H1 (cell line): ENCODE results near the gene TPP1. TPM values are rescaled to one million over a fixed set of nuclear protein-coding genes. Genes with fewer than 3 reads are reported as not detected.

Experiments used
- GTF2F1 ChIP-seq: IDR thresholded peaks from 2 replicates; pipeline ENCODE4 v1.6.1; 2012; ENCODE audit warnings: low read depth, low read length, improper control_type of control experiment, borderline replicate concordance
- HDAC6 ChIP-seq: IDR thresholded peaks from one replicate; pipeline ENCODE4 v1.7.1; 2012; ENCODE audit warnings: low read depth, mild to moderate bottlenecking, inconsistent platforms, low read length, moderate library complexity
- TCF12 ChIP-seq: IDR thresholded peaks from 2 replicates; pipeline ENCODE4 v1.6.1; 2011; ENCODE audit warnings: low read depth, mild to moderate bottlenecking, low read length
- polyA plus RNA-seq, 7 experiments: library from polyadenylated mRNA; depleted of rRNA in 3 of 7; stranded (reverse) in 5 of 7; unstranded in 2 of 7; fragments of >200 nt in 5 of 7; fragments of 200-250 nt in 2 of 7; gene quantifications; 1 replicate in 5 of 7; 2 replicates in 1 of 7; 4 replicates in 1 of 7; pipeline versions ENCODE4 v1.2.1 to v1.2.3, GENCODE V29; 2011 to 2013; ENCODE audit warnings: missing spikeins in 2 of 7, mixed read lengths in 2 of 7
- total RNA-seq: library from RNA; stranded (reverse); fragmentation: NEBNext Ultra II Directional; extraction: Animal tissue kit (Norgen Biotek cat#: 25700); gene quantifications from 2 replicates; pipeline ENCODE4 v1.2.1, GENCODE V29; 2021

TPP1 gene
- total and polyA plus RNA-seq, 2 of the 8 experiments (the other 6 are each of a cell fraction or from before 2014, with no cell fraction given): 36.1 to 77.5 TPM

- TF ChIP-seq HDAC6 (no peak), TCF12 (no peak), GTF2F1 (no peak)
- TF ChIP-seq, all 59 proteins: peak for 0
These were observed 47.0 kb downstream of the TPP1 start (continued) for GRCh38 chr11:6572215-6572614.
